NCI-H446 (cell line): ENCODE results near the gene ARHGAP24.
"Not testable (repeated sequence)": the region's sequence is repeated elsewhere in the genome, so short reads cannot be mapped to it uniquely, and the experiment has no call there.

ENCODE experiments used
- DNase-seq, 2 experiments: peaks; one replicate each; lab custom pipeline; 2025; lab: John Stamatoyannopoulos, UW

ARHGAP24 gene

DNA sequence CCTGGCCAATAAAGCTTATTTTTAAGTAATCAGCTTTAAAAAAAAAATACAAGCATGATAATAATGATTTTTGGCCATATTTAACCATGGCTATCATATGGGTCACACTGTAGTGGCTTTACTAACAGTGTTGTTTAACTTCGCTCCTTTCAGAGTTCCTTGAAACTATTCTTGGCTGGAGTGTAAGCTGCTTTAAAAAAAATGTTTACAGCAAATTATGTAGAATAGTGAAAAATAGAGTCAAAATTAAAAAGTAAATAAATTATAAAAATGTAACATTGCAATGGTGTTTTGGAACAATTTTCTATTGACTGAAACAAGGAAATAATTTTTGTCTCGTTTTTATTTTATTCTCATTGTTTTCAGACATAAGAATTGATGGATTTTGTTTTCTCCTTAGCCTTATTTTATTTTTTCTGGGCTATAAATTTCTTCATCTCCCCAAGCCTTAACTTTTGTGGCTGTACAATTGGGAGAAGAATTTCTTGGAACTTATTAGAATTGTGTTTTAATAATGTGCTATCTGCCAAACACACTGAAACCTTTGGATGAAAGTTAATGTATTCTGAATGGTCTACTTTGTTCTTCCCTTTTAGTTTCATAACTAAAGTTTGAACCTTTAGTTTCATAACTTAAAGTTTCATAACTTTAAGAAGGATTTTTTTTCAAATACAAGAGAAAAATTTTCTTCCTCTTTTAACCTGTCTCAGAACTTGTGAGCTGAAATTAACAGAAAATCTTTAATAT, 182.0 kb downstream of the ARHGAP24 start:
- no peak for DNase-seq

DNA sequence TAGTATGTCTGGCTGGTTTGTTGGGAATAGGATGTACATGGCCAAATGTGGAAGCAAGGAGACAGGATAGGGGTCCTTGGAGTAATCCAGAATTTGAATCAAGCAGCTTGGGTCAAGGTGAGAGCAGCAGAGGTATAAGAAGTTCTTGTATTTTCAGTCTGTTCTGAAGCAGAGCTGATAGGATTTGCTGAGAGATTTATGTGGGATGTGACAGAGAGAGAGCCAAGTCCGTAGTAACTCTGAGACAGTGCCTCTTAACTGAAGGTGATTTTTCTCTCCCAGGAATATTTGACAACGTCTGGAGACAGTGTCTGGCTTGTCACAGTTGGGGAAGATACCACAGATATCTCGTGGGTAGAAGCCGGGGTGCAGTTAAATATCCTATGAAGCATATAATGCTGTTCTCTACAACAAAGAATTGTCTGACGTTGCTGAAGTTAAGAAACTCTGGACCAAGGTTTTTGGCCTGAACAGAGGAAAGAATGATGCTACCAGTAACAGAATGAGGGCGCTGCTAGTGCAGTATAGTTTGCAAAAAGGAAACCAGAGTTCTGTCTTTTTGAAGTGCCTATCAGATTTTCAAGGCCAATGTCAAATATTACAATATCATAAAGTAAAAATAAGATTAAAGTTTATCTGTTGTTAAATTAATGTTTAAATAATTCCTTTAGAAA, 184.0 kb downstream of the ARHGAP24 start:
- DNase-seq: no peak

DNA sequence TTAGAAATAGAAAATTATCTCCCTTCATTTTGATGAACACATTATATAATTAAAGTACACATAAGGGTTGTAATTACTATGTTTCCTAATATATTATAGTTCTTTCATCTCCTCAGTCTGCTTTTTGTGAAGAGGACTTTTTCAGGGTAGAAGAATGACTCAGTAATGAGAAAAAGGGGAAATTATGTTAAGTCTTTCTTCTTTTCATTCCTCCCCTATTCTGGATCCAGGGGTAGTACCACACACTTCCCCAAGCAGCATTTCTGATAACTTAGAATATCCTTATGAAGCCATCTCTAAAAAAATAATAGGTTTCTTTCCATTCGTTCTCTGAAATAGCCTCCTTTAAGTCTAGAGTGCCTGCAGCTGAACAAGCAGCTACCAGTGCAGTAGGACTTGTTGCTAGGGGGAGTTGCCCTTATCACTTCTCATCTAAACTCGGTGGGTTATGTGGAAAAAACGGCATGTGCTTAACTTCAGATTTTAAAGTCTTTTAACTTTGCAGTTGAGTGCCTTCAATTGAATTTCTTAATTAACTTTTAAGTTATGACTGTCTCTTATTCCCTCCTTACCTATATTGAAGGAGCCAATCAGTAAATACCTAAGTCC, 184.8 kb downstream of the ARHGAP24 start:
- DNase-seq: no peak

DNA sequence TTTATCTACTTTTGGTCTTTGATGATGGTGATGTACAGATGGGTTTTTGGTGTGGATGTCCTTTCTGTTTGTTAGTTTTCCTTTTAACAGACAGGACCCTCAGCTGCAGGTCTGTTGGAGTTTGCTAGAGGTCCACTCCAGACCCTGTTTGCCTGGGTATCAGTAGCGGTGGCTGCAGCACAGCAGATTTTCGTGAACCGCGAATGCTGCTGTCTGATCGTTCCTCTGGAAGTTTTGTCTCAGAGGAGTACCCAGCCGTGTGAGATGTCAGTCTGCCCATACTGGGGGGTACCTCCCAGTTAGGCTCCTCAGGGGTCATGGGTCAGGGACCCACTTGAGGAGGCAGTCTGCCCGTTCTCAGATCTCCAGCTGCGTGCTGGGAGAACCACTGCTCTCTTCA, 191.7 kb downstream of the ARHGAP24 start:
- DNase-seq: not testable (repeated sequence)

DNA sequence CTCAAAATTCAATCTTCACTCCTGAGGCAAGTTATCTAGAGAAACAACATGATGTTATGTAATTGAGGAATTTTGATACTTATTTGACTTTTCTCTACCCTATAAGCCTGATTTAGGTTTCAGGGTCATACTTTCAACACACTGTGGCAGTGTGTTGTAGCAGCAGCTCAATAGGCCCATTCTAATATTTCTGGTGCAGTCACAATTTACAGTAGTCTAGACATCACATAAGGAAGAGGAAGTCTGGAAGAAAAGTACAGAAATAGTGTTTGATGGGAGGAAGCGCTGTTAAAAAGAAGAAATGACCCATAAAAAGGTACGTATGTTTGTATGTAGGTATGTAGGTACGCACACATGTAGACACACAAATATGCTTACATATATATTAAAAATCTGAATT, 194.3 kb downstream of the ARHGAP24 start:
- no peak for DNase-seq

DNA sequence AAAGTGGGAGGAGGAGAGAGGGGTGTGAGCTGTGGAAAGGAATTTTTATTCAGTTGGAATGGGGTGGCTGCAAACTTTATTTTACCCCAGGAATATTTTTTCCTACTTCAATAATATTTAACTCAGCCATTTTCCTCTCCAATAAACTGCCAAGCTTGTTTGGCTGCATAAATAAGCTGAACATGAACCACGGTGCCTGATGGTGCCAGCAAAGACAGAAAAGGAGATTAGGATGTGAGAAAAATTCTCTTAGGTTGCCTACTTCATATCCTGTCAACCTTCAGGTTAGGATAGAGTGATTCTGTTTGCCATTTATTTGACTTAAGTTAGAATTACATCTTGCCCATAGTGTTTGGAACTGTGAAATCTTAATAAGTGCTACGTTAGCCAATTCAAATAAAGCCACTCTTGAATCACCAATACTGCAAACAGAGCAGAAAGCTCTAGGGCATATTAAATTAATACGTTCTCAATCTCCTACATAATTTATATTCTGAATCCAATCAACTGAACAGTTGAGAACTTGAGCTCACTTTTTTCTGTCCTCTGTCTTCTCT, 195.1 kb downstream of the ARHGAP24 start:
- no peak for DNase-seq

DNA sequence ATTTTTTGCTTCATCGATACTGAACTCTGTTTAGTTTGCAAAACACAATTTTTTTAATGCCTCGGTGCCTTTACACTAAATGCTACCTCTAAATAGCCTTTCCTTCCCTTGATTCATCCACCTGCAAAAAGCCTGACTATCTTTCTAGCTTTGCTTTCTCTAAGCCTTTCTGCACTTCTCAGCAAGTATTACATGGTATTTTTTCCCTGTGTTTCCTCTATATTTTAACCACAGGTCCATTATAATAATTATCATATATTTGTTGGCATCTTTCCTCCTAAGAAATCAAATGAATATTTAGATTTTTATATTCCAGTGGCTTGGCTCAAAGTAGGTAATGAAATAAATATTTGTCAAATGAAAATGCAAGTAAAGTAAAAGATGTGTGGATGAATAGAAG, 196.2 kb downstream of the ARHGAP24 start:
- DNase-seq: no peak

DNA sequence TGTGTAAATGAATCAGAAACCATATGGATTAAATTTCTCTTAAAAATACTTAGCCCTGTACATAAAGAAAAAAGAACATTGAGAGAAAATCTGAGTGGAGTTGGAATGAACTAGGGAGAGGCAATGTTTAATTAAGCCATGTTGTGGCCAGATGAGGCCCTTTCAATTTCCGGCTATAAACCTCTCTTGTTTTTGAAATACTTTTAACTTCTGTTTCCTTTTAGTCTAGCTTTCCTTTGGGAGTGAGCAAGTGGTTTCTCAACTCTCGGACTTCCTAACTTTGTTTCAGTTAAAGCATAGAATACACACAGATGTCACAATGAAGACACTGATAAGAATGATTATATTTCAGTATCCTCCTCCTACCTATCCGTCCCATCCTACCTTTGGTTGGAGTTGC, 197.2 kb downstream of the ARHGAP24 start:
- no peak for DNase-seq

DNA sequence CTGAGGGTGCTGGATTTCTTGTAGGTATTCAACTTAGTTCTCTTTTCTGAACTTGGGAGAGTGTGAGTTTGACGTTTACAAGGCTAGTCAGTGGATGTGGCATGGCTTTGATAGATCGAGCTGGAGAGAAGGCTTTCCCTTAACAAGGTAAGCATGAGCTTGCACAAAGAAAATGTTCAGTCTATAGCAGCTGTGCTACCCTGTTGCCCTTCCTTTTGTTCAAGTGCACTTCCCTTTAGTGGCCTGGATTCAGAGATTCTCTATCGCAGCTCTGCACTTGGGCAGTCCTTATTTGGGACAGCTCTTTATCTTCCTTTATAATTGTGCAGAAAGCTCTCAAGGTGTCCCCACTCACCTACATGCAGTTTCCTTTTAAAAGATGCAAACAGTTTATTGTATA, 198.0 kb downstream of the ARHGAP24 start:
- DNase-seq: no peak

DNA sequence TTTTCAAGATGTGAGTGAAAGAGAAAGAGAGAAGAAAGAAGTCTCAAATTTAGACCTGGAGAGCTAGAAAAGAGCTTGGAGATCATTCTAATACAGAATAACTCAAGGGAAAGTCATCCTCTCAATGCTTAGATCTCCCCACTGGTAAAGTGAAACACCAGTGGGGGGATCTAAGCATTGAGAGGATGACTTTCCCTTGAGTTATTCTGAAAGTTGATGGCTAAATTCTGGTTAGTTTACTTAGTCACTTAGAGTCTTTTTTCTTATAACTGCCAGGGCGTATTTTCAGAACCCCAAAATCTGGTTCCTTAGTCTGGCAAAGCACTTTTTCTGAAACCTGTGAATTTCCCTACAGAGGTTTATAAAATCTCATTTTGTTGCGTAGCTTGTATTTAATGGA, 198.6 kb downstream of the ARHGAP24 start:
- DNase-seq: no peak

DNA sequence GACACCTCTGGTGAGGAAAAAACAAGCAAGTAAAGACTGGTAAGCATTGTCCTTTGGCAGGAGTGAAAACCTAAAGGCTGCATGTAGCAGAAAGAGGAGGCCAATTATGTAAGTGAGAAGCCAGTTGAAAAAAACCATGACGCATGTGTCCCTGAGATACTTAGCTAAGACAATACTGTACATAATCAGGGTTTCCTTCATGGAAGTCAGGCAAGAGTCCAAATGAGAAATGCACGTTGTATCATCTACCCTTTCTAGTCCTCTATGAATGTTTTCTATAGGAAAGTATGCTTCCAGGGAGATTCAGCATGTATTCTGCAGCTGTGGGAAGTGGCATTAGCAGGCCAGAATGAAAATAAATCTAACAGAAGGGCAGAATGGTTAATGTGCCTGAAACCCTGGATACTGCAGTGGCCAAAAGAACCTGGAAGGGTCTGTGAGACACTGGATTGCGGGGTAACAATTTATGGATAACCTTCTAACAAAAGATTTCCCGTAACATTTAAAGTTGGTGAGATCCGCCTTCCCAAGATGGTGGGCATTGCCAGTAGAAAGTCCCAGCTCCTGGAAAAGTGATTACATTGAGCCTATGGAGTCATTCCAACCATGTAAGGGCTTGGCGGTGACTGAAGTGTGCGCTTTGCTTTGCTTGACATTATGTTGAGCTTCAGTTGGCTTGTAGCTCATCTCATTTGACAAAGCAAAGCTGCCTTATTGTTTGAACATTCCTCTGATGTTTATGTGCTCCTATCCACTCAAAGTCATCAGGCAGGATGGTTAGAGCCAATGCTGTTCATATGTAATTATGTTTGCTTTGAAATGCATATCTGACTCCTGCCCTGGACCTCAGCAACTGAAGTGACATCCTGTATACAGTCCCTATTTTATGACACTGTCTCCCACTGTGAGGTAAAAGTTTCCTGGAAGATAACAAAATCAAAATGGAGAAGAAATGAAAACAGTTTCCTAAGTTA, 200.4 kb downstream of the ARHGAP24 start:
- DNase-seq: peak in 1 of 2 experiments; percentile 24

DNA sequence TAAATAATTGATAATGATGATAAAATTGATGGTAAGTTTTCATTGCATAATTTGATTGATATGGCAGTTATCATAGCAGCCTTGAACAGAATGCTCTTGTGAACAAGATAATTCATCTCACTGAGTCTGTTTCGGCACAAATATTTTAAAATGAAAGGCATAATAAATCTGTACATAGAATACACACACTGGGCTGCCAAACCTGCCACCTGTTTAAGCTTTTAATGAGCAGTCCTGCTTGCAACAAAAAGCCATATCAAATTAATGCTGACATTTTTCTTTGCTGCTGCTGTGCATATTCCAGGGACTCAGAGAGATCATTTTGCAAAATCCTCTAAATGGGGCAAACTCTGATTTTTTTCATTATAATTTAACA, 201.1 kb downstream of the ARHGAP24 start:
- peak in 1 of 2 experiments; percentile 43 for DNase-seq

DNA sequence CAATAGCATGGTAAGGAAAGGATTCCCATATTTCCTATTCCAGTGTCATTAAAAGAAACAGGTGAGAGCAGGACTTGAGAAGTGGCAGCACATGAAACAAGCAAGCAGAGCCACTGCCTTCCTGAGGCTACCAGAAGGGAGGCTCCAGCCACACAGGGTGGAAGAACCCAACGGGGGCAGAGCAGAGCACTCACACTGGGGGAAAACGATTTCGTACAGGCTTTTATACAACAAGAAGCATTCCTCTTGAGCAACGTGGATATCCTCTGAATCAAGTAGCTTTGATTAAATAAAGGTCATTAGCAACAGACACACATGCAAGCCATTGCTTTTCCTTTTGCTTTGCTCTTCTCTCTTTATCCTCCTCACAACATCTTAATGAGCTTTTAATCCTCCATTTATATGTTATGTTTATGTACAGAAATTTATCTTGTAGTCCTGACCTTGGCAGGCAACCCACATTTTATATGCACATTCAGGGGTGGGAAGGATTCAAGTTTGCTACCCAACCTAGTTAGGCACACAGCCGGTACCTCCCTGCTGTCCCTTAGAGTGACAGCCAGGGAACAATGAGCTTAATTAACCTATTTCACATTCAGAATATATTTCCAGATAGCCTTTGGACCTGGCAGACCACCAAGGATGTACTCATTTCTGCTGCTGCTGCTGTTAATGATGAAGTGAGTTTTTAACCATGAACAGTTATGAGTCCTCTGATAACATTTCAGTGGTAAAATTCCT, 202.1 kb downstream of the ARHGAP24 start:
- peak in 1 of 2 experiments; percentile 15 for DNase-seq

DNA sequence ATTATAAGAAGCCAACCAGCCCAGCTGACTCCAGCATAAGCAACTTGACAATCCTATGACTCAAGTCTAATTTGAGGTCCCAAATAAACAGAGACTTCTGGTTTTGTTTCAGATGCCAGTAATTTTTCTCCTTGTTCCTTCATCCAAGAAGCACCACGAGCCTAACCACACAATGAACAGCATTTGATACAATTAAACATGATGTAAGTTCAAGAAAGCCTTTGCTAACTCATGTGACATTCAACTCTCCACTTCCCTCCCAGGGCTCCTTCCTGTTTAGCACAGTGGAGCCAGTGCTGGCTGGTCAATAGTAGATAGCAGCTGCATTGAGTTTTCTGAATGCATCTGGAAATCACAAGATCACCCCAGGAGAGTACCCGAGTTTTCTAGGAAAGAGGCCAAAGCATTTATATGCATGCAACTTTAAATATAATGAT, 206.3 kb downstream of the ARHGAP24 start:
- DNase-seq: no peak

DNA sequence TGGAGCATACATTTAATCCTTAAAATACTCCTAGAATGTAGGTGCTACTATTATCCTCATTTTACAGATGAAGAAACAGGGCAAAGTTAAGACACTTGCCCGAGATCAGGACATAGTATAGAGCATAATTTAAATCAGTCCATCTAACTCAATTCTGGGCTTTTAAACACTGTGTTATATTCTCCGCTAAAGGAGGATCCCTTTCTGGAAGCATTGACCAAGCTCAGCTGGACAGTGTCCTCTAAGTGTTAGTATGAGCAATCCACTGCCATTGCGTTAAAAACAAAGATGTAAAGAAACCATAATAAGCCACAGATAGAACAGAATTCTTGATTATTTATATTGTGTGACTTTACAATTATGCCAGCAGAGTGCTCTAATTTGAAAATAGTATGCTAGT, 207.0 kb downstream of the ARHGAP24 start:
- DNase-seq: no peak

DNA sequence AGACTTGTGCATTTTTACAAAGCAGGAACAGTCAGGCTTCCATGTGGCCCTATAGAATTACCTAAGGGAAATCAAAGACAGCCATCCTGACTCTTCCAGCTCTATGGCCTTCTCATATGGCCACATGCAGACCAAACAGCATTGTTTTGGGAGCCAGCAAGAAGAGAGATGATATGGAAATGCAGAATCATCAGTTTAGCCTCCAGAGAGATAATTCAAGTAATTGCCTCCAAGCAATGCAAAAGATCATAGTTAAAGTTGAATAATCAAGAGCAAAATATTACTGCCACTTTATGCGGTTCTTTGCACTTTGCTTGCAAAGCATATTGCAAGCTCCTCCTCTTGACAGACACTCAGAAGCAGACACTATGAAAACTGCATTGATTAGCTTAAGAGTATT, 207.4 kb downstream of the ARHGAP24 start:
- DNase-seq: no peak

DNA sequence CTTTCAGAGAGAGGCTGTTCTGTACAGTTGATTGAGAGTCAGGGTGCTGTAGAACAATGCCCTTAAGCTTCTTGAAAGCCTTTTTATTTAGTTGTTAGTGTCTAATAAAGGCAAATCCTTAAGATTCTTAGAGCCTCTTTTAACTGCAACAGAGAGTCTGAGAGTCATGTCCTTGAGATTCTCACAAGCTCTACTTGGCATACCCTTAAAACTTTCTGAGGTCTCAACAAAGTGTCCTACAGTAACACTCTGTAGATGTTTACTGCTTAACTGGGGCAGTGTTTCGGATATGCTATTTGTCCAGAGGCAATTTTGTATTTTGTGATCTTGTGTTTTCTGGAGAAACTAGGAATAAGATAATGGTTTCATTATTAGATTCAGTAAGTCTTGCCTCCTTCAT, 209.7 kb downstream of the ARHGAP24 start:
- no peak for DNase-seq

DNA sequence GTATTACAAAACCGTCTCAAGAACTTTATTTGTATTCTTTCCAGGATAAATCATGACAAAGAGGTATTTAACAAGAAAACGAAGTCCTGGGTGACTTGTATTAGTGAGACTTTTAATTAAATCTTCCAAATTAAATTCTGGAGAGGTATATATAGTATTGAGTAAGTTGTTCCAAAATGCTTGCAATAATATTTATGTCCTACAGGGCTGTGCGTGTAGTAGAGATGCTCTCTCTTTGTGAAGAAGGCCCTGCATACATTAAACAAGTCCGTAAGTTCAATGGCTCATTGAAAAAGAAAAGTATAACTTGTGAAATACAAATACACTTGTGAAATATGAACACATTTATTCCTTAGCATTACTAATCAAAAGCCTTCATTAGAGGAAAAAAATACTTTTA, 211.4 kb downstream of the ARHGAP24 start:
- DNase-seq: no peak

DNA sequence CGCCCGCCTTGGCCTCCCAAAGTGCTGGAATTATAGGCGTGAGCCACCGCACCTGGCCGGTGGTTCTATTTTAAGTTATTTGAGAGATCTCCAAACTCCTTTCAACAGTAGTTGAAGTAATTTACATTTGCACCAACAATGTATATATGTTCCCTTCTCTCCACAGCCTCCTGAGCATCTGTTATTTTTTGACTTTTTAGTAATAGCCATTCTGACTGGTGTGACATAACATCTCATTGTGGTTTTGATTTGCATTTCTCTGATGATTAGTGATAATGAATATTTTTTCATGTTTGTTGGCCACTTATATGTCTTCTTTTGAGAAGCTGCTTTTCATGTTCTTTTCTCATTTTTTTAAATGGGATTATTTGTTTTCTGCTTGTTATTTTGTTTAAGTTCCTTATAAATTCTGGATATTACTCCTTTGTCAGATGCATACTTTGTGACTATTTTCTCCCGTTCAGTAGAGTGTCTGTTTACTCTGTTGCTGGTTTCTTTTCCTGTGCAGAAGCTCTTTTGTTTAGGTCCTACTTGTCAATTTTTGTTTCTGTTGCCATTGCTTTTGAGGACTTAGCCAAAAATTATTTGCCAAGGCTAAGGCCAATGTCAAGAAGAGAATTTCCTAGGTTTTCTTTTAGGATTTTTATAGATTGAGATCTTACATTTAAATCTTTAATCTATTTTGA, 213.2 kb downstream of the ARHGAP24 start:
- DNase-seq: no peak

DNA sequence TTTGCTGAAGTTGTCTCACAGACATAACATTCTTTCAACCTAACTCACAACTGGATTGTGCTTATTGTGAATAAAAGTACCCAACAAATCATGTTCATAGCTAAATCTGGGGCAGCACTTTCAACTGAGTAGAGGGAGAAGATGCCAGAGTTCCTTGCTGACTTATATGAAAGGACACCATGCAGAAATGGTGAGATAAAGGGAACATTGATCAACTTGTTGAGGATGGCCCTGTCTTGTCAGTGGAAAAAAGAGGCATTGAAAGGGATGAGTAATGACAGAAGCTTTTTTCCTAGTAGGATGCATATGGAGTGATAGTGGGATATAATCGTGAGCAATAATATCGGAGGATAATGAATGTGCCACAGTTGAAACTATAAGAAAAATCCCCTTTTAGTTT, 221.7 kb downstream of the ARHGAP24 start:
- DNase-seq: no peak
